Activated effector memory CD4-positive, alpha-beta T cell treated with anti-CD3 and anti-CD28 coated beads, Interleukin-2, amount 50 U/mL, for 16 hours (primary cell): ENCODE data around the gene SPI1.
A peak's percentile ranks its signal among the peaks of the same experiment; 100 is the strongest.
"Not testable (repeated sequence)": the region's sequence is repeated elsewhere in the genome, so short reads cannot be mapped to it uniquely, and the experiment has no call there.

ENCODE experiments used
- DNase-seq: peaks from one replicate; pipeline ENCODE4 v3.0.0-alpha.2; 2020

The SPI1 gene

DNA sequence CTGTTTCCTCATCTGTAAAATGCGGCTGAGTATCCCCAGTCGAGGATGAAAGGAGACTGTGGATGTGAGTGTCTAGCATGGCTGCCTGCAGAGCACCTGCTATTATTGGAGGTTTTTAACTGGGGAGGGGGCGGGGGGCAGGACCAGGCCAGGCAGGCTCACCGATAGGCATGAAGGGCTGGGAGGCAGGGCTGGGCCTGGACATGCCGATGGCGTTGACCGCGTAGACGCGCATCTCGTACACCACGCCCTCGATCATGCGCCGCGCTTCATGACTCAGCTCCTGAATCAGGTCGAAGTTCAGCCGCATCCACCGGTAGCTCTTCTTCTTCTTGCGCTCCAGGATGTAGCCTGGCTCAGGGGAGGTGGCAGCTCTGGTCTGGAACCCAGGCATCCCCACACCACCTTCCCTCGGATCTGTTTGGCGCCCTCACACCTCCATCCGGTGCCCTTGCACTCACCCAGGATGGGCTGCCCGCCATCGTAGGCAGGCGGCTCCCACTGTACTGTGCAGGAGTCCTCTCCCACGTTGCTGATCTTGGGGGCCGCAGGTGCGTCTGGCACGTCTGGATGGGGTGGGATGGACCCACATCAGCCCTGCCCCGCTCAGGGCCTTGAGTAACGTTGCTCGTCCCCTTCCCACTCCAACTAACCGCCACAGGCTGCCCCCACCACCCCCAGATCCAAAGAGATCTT lies 41.0 kb downstream of the SPI1 start:
- no peak for DNase-seq

DNA sequence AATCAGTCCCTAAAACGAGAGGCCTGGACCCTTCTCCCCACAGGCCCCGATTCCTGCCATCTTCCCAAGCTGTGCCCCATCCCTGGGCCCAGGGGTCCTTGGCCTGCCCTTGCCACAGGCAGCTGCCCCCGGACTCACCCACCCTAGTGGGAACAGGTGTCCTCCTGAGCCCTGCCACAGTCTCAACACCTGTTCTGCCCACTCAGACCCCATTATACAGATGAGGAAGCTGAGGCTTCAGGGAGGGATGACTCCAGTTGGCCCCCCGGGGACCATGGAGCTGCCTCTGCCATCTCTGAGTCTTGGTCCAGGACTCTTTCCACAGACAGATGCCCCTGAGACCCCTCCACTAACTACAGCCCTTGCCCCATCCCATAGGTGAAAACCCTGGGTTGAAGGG lies 41.8 kb downstream of the SPI1 start:
- no peak for DNase-seq

DNA sequence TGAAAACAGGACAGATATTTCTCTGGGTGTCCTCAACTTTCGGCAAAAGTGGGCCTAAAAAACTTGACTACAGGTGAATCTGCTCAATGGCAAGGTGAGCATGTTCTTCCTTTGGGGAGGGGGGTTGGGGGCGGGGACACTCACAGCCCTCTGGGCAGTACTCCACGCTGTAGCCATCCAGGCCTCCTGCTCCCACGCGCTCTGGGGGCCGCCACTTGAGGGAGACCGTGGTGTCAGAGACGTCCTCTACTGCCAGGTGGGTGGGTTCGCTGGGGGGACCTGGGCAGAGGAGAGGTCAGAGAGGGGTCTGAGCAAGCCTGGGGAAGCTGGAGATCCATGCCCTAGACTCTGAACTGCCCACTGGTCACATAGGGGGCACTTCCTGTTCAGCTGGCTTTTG lies 42.6 kb downstream of the SPI1 start:
- no peak for DNase-seq

DNA sequence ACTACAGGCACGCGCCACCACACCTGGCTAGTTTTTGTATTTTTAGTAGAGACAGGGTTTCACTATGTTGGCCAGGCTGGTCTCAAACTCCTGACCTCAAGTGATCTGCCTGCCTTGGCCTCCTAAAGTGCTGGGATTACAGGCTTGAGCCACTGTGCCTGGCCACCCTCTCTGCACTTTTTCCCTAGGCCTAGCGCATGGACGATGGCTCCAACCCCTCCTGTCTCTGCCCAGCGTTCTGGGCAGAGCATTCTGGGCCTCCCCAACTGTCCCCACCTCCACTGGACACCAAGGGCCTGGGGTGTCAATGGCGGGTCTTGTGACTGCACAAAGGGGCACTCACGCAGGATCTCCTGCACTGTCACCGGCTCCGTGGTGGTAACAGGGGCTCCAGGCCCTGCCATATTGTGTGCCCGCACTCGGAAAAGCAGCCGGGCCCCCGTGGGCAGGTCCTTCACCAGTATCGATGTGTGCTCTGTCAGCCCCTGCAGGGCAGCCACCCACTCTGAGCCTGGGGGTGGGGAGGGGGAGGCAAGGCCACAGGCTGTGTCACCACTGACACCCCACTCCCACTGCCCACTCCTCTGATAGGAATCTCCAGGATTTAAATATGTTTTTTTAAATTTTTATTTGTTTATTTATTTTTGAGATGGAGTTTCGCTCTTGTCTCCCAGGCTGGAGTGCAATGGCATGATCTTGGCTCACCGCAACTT lies 43.5 kb downstream of the SPI1 start:
- DNase-seq = not testable (repeated sequence)

DNA sequence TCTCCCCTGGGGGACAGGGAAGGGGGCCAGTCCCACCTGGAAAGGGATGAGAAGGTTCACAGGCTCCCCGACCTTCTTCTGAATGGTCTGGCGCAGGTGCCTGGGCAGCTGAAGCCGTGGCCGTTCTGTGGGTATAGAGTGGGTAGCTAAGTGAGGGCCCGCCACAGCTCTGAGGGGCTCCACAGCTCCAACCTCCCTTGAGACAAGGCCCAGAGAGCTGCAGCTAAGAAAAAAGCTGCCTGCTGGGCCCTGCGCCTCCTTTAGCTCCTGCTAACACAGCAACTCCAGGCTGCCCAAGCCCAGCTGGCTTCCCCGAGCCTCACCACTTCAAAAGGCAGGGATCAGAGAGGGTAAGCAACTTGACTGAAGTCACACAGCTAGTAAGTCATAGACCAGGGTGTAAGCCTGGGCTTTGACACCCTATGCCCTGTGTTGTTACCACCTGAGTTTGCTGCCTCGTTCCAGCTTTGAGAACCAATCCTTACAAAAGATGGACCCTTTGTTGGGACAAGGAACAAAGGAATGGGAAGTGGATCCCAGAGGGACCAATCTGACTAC lies 44.4 kb downstream of the SPI1 start:
- DNase-seq = no peak

DNA sequence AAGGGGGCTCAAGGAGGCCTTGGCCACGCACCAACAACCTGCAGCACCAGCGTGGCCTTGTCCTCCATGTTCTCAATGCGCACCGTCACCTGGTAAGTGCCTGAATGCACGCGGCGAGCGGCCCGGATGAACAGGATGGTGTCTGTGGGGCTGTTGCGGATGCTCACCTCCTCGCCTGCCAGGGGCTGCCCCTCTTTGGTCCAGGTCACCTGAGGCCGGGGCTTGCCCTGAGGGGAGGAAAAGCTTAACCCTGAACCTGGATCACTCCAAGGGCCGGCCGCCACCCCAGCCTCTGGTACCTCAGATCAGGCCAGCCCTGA lies 44.9 kb downstream of the SPI1 start:
- DNase-seq = no peak

DNA sequence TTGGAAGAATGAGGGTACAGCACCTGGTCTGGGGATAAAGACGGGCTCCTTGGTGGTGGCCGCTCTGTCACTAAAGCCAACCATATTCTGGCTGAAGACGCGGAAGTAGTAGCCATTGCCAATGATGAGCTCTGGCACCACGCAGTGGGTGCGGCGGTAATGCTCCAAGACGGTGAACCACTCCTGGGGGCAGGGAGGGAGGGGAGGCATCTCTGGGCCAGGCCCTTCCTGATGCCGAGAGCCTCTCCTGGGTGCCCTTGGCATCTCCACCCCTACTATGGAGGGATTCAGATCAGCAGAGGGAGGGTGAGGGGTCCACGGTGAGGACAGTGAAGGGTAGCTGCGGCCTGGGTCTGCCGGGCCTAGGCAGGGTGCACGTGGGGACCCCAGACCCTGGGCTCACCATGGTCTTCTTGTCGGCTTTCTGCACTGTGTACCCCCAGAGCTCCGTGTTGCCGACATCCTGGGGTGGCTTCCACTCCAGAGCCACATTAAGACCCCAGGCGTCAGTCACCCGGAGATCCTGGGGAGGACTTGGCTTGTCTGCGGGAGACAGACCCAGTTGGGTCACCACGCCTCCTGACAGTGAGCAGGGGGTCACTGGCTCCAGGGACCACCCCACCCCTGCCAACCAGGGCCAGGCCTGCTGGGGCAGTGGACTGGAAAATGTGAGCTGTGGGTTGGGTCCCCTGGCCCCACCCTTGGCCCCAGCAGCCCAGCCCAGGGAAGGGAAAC lies 45.4 kb downstream of the SPI1 start:
- DNase-seq = no peak

DNA sequence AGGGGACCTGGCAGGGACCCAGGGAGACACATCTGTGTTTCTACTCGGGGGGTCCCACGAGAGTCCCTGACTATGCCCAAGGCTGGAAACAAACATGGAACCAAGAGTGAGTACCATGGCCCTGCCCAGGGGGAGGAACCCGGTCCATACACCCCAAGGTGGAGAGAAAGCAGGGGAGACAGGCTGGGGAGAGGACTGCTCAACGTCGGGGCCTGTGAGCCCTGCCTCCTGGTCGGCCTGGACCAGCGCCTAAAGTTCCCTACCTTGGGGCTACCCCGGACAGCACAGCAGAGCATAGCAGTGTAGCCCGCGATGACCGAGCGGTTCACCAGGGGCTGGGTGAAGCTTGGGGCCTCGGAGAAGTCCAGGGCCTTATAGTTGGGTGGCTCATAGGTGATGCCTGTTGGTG lies 46.0 kb downstream of the SPI1 start:
- no peak for DNase-seq

DNA sequence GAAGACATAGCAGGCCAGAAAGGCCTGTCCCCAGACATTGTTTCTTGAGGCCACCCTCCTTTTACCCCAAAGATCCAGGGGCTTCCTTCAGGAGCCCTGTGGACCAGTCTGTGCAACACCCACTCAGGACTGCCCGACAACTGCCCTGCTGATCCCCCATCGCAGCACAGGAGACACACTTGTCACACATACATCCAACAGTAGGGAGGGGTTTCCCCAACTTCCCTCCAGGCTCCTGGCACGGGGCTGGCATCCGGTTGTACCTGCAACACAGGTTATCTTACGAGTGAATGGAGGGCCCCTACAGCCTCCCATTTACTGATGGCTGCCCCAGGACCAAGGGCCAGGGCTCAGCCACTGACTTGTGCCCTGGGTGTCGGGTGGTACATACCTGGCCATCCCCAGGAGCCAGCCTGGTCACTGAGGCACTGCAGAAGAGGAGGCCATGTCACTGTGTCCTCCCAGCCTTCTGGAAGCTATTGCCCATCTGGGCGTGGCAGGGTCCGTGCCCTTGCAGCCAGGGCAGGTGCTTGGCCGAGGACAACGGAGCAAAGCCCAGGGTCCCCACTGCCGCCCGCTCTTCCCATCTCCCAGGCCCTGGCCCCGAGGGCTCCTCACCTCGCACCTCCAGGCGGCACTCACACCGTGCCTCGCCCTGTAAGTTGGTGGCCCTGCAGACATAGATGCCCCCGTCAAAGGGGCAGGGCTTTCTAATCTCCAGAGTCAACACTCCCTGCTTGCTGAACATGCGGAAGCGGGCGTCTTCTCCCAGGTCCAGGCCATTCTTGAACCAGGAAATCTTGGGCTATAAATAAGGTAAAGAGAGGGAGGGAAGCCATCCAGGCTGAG lies 46.7 kb downstream of the SPI1 start:
- no peak for DNase-seq

DNA sequence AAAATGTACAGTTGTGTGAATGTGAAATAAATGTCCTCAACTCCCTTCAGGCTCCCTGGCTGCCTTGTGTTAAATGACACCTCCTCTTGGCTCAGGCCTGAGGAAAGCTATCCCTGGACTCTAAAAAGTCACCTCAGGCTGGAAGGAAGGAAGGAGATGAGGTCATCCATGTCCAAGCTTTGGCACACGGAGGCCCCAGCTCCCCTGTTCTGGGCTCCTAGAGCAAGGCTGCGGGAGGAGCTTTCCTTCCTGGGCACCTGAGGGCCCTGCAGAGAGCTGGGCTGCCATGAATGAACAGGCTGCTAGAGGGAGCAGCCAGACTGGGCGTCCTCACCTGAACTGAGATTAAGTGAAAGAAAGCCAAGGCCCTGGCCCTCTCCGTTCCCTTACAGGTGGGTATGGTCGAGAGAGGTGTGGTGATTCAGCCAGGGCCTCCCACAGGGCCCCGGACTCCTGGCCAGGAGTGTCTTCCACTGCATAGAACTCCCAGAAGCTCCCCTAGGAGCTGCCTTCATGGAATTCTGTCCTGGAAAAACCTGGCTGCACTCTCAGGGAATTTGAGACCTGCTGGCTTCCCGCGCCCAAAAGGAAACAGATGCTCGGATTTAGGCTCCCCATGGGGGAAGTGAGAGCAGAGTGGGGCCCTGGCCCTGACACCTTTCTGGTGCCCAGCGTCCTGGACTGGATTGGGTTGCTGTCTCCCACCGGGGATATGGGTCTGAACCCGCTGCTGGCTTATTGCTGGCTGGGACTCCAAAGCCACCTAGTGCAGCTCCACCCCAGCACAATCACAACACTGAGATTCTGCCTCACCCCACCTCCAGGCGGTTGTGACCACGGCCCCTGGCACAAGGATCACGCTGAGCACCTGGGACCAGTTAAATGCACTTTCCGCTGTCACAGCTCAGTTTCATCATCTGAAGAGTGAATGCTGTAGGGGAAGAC lies 48.1 kb downstream of the SPI1 start:
- DNase-seq = no peak

DNA sequence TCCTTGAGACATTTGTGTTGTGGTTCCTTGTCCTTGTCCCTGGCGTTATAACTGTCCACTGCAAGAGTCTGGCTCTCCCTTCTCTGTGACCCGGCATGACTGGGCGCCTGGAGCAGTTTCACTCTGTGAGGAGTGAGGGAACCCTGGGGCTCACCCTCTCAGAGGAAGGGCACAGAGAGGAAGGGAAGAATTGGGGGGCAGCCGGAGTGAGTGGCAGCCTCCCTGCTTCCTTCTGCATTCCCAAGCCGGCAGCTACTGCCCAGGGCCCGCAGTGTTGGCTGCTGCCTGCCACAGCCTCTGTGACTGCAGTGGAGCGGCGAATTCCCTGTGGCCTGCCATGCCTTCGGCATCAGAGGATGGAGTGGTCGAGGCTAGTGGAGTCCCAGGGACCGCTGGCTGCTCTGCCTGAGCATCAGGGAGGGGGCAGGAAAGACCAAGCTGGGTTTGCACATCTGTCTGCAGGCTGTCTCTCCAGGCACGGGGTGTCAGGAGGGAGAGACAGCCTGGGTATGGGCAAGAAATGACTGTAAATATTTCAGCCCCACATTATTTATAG lies 48.8 kb downstream of the SPI1 start:
- no peak for DNase-seq

DNA sequence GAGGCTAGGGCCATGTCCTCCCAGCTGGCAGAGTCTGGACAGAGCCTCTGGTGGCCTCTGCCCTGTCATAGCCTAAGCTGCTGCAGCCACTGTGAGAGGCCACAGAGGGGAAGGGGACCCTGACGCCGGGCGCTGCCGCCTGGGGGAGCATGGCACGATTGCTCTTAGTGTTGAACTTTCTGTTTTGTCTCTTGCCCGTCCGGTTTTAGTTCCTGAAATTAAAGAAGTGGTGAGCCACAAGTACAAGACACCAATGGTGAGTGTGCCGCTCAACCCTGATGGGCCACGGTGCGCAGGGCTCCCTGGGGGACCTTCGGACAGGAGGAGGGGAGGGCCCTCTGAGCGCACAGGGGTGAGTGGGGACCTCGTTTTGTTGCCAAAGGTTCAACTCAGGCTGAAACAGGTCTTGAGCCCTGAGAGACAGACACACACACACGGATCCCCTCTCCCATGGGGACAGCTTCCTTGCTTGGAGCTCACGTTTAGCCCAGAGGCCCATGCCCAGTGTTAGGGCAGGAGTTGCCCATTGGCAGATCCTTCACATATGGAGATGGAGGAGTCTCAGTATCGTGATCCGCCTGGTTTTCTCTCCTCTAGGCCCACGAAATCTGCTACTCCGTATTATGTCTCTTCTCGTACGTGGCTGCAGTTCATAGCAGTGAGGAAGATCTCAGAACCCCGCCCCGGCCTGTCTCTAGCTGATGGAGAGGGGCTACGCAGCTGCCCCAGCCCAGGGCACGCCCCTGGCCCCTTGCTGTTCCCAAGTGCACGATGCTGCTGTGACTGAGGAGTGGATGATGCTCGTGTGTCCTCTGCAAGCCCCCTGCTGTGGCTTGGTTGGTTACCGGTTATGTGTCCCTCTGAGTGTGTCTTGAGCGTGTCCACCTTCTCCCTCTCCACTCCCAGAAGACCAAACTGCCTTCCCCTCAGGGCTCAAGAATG lies 49.6 kb downstream of the SPI1 start:
- DNase-seq = no peak

DNA sequence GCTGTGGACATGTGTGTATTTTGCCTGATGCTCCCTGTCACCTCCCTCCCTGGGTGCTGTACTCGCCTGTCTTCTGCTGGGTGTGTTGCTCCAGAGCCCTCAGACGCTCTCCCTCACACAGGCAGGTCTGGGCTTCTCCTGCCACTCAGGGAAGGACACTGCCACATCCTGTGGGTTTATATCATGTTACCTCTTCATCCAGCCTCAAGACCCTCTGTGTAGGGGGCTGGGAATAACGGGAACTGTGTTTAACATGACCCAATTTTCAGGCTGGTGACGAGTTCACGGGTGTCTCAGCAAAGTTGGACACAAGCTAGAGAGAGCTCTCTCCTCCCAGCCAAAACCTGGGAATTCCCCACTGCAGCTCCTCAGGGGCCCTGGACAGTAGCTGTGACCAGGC lies 50.4 kb downstream of the SPI1 start:
- no peak for DNase-seq

DNA sequence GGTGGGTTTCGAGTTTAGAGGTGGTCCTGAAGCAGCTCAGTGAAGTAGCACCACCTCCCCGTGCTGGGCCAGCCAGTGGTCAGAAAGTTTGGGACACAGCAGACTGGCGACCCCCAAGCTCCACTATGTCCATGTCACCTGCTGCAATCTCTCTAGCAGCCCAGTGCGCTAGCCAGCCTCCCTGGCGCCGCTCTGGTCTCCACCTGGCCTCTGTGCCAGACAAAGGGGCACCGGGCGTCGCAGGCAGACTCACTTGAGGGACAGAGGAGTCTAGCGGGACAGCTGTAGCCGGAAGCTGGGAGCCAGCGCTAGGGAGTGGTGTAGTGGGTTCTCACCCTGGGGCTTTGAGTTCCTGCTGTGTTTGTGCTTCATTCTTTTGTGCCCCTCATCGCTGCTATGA lies 51.3 kb downstream of the SPI1 start:
- DNase-seq = no peak

DNA sequence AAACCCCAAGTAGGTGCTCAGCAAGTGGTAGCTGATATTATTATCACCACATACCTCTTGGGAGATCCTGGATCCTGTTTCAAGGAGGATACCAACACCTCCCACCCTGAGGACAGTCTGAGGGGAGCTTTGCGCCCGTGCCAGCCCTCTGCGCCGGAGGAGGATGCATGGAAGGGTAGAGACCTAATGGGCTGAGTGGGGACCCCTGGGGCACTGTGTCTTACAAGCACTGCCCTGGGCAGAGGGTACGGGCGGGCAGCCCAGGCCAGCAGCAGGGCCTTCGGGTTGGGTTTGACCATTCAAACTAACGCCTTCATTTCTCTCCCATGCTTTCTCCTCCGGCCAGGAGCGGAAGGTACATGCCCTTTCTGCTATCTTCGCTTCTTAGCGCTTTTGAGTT lies 52.1 kb downstream of the SPI1 start:
- DNase-seq = peak; percentile 58

DNA sequence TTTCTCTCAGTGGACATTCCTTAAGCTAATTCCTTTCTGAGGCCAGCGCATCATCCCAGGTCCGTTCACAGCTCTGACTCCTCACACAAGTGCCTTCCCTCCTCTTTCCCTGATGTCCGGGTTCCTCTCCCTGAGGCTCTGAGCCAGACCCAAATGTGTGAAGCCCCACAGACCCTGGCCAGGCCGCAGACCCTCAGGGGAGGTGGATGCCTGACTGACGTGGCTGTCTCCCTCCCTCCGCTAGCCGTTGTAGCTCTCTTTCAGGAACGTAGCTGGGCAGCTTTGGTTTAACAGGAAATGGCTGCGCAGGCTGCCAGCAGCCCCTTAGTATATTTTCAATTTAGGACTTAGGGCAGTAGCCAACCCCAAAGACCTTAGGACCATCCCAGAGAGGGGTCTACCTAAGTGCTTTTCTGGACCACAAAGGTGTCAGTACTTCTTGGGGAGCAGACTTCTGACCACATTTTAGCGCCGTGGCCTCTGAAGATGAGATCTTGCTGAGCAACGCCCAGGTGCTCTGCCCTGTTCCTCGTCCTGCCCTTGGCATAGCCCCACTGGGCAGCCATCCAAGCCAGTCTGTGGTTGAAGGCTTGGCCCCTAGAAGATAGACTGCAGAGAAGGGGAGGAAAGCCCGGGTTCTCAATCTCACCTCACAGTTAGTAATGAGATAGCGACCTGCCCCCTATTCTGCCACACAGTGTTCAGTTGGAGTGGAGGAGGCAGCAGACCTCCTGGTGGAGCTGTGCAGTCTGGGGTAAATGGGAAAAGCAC lies 52.9 kb downstream of the SPI1 start:
- DNase-seq = peak; percentile 48

DNA sequence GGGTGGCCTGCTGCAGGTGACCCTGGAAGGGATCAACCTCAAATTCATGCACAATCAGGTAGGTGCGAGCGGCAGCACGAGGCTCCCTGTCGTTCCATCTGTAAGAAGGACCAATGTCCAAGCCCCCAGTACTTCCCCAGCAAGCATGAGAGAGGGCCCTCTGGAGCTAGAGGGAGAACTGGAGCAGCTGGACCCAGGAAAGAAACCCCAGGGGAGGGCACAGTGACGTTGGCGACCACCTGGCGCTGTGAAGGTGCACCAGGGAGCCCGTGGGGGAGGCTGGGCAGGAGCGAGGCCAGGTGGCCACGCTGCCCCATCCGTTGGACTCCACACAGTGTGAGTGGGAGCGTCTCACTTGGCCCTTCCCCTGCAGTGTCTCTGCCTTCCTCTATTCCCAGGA lies 53.8 kb downstream of the SPI1 start:
- DNase-seq = peak; percentile 53

DNA sequence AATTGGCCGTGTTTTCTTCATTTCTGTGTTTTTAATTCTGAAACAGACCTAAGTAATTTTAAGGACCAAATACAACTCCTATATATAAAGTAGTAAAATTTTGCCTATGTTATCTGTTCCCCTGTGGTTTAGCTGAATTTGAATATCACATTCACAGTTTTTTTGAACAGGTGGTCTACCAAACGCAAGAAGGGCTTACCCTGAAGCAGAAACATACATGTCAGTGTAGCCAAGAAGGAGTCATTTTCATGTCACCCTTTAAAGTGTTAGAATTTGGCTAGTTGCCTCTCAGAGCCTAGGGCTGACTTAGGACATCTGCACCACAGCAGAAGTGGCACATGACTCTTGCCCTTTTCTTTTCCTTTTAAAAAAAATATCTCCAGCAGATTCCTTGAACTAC lies 60.2 kb downstream of the SPI1 start:
- DNase-seq = no peak

DNA sequence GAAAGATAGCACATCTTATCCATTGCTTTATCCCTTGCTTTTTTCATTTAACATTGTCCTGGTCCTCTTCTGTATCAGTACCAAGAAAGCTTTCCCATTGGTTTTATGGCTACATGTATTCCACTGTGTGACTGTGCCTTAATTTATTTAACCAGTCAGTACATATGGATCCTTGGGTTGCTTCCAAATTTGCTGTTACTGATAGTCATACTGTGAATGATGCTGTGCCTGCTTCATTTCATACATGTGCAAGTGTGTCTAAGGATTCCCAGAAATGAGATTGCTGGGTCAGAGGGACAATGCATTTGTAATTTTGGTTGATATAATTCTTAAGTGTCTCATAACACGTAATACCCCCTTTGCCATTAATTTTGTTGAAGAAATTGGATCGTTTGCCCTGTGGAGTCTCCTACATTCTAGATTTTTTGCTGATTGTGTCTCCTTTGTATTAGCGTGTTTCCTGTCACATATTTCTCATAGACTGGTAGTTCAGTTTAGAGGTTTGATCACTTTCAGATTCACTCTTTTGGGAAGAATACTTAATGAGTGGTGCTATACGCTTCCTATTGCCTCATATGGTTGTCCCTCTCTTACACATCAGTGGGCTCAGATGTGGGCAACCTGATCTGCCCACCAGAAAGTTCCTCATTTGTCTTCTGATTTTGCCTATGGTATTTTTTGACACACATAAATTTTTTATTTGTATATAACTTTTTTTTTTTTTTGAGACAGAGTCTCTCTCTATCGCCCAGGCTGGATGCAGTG lies 61.1 kb downstream of the SPI1 start:
- no peak for DNase-seq
